Testis (tissue), 3 donors: ENCODE results near the gene TNS1. TPM values are rescaled to one million over a fixed set of nuclear protein-coding genes. Genes with fewer than 3 reads are reported as not detected.

Experiments
- DNase-seq: peaks from one replicate; pipeline ENCODE4 v3.0.0-alpha.2; 2019
- H3K27ac ChIP-seq, 2 donors: fragments of 200-600 bp; sonication (generic); one replicate each; pipeline ENCODE4 v1.5.1; 2019
- H3K27me3 ChIP-seq: fragments of 200-600 bp; sonication (generic); one replicate; pipeline ENCODE4 v1.5.1; 2019
- H3K36me3 ChIP-seq: fragments of 200-600 bp; sonication (generic); one replicate; pipeline ENCODE4 v1.5.1; 2017; ENCODE audit warnings: low read depth; ENCODE audit errors: missing control alignments
- H3K4me1 ChIP-seq: fragments of 200-600 bp; sonication (generic); one replicate; pipeline ENCODE4 v1.5.1; 2019
- H3K4me3 ChIP-seq, 2 donors: fragments of 200-600 bp; sonication (generic); one replicate each; pipeline ENCODE4 v1.5.1; 2017 to 2019
- H3K9me3 ChIP-seq: fragments of 200-600 bp; sonication (generic); one replicate; pipeline ENCODE4 v1.5.1; 2017
- POLR2A ChIP-seq: fragments of 450-650 bp; IDR thresholded peaks from one replicate; pipeline ENCODE4 v1.6.1; 2017; ENCODE audit warnings: antibody characterized with exemption, mild to moderate bottlenecking, moderate library complexity
- WGBS, 2 donors: methylation state at CpG; one replicate each; pipeline ENCODE4 v1.1.5; 2018; 5-methylcytosine and 5-hydroxymethylcytosine counted together
- intact Hi-C: fragments of 100-400 bp; cut with DNase I; formaldehyde crosslinking; loops from one replicate; pipeline ENCODE4 v1.15.1; 2023; ENCODE audit warnings: low total_unique reads
- polyA plus RNA-seq: library from polyadenylated mRNA; stranded (reverse); fragments of 350-450 nt; fragmentation: Illumina TruSeq; extraction: RNeasy Lipid Tissue Mini Kit (QIAGEN cat#74804); gene quantifications from one replicate; pipeline ENCODE4 v1.2.3, GENCODE V29; 2014; ENCODE audit warnings: low read depth, low replicate concordance; ENCODE audit not compliant: insufficient read depth
- total RNA-seq, 2 donors: library from RNA; depleted of rRNA; stranded (reverse); fragments of >200 nt; gene quantifications; one replicate each; pipeline ENCODE4 v1.2.3, GENCODE V29; 2016
- TF ChIP-seq, protein P1 (sequence below), 3 experiments: fragments of 450-650 bp in 2 of 3; fragments of 200-600 bp in 1 of 3; sonication (generic) in 1 of 3; IDR thresholded peaks; one replicate each; pipeline ENCODE4 v1.5.1; 2016 to 2019; ENCODE audit warnings: antibody characterized with exemption in 3 of 3, mild to moderate bottlenecking in 2 of 3, moderate library complexity in 1 of 3

The TNS1 gene
- total and polyA plus RNA-seq, 3 donors from 2014 or later: 75.9 to 256 (median 227) TPM

DNA sequence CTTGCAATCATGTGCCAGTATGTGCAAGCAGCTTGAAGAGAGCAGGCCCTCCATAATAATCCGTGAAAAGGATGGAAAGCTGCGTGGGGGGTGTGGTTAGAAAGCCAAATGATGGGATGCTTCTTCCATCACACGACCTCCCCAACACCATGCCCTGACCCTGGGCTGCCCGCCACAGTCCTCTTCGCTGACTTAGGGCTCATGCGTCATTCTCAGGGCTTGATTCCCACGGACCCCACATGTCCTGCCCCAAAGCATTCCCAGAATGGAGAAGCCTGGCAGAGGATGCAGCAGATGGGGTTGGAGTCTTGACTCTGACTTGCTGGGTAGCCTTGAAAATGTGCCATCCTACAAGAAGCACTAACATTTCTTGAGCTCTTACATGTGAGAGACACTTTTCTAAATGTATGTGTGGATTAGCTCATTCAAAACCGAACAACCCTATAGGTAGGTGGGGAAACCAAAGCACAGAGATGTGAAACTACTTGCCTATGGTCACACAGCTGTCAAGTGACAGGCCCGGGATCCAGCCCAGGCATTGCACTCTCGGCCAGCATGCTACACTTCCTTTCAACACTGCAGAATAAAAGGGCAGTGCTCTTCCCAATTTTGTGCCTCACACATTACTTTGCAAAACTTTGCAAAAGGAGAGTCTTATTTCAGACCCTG is 3.7 kb downstream of the TNS1 start:
- Histone ChIP-seq H3K4me1 (peaks cover 41% of the 10 kb centered on the region), H3K36me3 (no peaks in the 10 kb centered on the region), H3K9me3 (no peaks in the 10 kb centered on the region), H3K4me3 (no peak overlapping the region), H3K27me3 (no peaks in the 10 kb centered on the region), H3K27ac (no peak overlapping the region)
- 71 to 80% methylated on average over 10 of the region's 10 CpGs for WGBS, 2 donors
- intact Hi-C loops: no loop called here
- DNase-seq: no peak
- TF ChIP-seq, protein P1, sequence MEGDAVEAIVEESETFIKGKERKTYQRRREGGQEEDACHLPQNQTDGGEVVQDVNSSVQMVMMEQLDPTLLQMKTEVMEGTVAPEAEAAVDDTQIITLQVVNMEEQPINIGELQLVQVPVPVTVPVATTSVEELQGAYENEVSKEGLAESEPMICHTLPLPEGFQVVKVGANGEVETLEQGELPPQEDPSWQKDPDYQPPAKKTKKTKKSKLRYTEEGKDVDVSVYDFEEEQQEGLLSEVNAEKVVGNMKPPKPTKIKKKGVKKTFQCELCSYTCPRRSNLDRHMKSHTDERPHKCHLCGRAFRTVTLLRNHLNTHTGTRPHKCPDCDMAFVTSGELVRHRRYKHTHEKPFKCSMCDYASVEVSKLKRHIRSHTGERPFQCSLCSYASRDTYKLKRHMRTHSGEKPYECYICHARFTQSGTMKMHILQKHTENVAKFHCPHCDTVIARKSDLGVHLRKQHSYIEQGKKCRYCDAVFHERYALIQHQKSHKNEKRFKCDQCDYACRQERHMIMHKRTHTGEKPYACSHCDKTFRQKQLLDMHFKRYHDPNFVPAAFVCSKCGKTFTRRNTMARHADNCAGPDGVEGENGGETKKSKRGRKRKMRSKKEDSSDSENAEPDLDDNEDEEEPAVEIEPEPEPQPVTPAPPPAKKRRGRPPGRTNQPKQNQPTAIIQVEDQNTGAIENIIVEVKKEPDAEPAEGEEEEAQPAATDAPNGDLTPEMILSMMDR (IDR thresholded peaks at IDR 0.05): no peak
- no peak for TF ChIP-seq POLR2A

DNA sequence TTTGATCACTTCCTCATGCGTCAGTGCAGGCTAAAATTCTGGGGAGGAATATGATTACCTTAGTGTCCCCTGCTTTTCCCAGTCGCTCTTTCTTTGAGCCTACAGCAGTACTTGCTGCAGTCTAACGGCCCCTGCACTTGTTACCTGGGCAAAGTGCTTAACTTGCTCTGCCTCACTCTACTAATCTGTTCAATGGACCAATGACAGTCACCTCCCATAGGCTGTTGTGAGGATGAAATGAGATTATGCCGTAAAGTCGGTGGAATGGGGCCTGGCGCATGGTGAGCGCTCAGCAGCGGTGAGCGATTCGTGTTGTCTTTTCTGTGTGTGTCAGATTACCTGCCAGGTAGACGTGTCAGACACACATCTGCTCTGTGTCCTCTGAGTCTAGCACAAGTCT is 5.3 kb downstream of the TNS1 start:
- Histone ChIP-seq H3K27me3 (no peaks in the 10 kb centered on the region), H3K27ac (peak overlapping the region in 1 of 2 donors; percentile 35), H3K4me1 (peaks cover 41% of the 10 kb centered on the region), H3K36me3 (no peaks in the 10 kb centered on the region), H3K4me3 (no peak overlapping the region), H3K9me3 (no peaks in the 10 kb centered on the region)
- 88 to 93% methylated on average over 11 of the region's 11 CpGs for WGBS, 2 donors
- no peak for TF ChIP-seq POLR2A
- TF ChIP-seq, protein P1 (IDR thresholded peaks at IDR 0.05): no peak
- intact Hi-C loops: no loop called here
- DNase-seq: no peak

DNA sequence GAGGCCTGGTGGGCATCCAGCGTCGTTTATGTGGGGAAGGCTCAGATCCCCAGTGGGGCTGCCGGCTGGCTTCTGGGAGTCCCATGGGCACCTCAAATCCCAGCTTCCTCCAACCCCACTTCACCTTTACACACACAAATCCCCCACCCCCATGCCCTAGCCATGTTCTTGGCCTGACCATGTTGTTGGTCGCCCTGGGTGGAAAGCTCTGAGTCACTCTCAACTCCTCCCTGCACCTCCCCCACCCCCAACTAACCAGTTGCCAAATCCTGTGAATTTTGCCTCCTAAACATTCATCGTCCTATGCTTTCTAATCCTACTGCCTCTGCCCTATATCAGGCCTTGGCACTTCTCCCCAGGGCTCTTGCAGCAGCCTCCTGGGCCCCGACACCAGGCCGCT is 6.4 kb downstream of the TNS1 start:
- no peaks in the 10 kb centered on the region for H3K36me3 ChIP-seq
- TF ChIP-seq, protein P1 (IDR thresholded peaks at IDR 0.05): no peak
- no peak for TF ChIP-seq POLR2A
- H3K27ac ChIP-seq: peak overlapping the region; percentile 5 to 35
- H3K27me3 ChIP-seq: no peaks in the 10 kb centered on the region
- no peaks in the 10 kb centered on the region for H3K9me3 ChIP-seq
- WGBS, 2 donors: 67% methylated on average over 7 of the region's 7 CpGs
- peaks cover 41% of the 10 kb centered on the region for H3K4me1 ChIP-seq
- peak; percentile 41 for DNase-seq
- intact Hi-C loops: no loop called here
- no peak overlapping the region for H3K4me3 ChIP-seq

DNA sequence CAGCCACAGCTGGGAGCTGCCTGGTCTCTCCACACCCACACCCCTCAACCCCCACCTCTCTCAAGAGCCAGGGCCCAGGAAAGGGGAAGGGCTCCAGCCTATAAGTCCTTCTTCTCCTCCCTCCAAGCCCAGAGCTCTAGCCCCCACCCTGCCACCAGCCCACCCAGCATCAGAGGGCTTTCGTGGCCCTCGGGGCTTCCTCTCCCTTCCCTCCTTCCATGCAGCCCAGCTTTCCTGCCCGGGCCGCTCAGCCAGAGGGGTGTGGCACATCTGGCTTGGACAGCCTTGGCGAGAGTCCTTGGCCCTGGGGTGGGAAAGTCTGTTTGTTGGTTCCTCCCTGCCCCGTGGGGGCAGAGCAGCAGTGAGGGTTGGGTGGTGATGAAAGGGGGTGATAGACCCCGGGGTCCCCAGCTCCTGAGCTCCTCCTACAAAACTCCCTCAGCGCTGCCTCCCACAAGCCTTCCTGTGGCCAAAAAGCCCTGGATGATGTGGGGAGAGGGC is 7.0 kb downstream of the TNS1 start:
- intact Hi-C loops: no loop called here
- TF ChIP-seq, protein P1 (IDR thresholded peaks at IDR 0.05): no peak
- no peak for TF ChIP-seq POLR2A
- Histone ChIP-seq H3K27ac (peak overlapping the region; percentile 5 to 18), H3K9me3 (no peaks in the 10 kb centered on the region), H3K36me3 (no peaks in the 10 kb centered on the region), H3K27me3 (no peaks in the 10 kb centered on the region), H3K4me1 (peaks cover 41% of the 10 kb centered on the region), H3K4me3 (no peak overlapping the region)
- WGBS, 2 donors: 45 to 46% methylated on average over 7 to 8 of the region's 8 CpGs
- DNase-seq: peak; percentile 57

DNA sequence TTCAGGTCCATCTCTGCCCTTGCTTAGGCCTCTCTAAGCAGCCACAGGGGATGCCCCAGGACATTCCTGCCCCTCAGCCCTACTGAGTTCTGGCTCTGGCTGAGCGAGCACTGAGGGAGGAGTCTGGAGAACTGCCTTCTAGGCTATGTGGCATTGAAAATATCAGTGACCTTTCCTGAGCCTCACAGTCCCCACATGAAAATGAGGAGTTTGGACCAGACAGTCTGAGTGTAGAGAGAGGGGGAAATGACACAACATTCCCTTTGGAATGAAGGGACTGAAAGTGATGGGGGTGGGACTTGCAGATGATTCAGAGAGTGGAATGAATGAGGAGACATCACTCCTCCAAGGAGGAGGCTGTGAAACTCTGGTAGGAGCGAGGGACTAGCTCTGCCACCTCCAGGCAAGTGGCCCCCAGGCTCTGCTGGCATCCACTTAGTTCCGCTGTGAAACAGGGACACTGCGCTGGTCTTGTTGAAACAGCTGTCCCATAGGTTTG is 8.0 kb downstream of the TNS1 start:
- no peak for DNase-seq
- Histone ChIP-seq H3K4me1 (peaks cover 36% of the 10 kb centered on the region), H3K4me3 (no peak overlapping the region), H3K27ac (no peak overlapping the region), H3K27me3 (no peaks in the 10 kb centered on the region), H3K9me3 (no peaks in the 10 kb centered on the region), H3K36me3 (no peaks in the 10 kb centered on the region)
- intact Hi-C loops: no loop called here
- 79 to 84% methylated on average over 4 of the region's 4 CpGs for WGBS, 2 donors
- TF ChIP-seq, protein P1 (IDR thresholded peaks at IDR 0.05): no peak
